CD4-positive, alpha-beta memory T cell (primary cell): ENCODE results near the gene SSU72. TPM values are rescaled to one million over a fixed set of nuclear protein-coding genes. Genes with fewer than 3 reads are reported as not detected.
A peak's percentile ranks its signal among the peaks of the same experiment; 100 is the strongest.

Experiments used
- CTCF ChIA-PET: fragments of 350-600 bp; sonication (Branson Sonifier 250); formaldehyde crosslinking; loops from one replicate; lab custom pipeline; 2021; ENCODE audit warnings: inconsistent platforms; ENCODE audit not compliant: partially characterized antibody; lab: Charles Lee
- POLR2A ChIA-PET: fragments of 350-600 bp; sonication (Branson Sonifier 250); formaldehyde crosslinking; loops from one replicate; lab custom pipeline; 2021; ENCODE audit not compliant: partially characterized antibody; lab: Charles Lee
- DNase-seq, 5 donors: peaks; one replicate each; pipeline versions ENCODE4 v3.0.0 to v3.0.0-alpha.2; 2020 to 2022; ENCODE audit warnings: mixed read lengths in 1 of 5
- H3K27ac ChIP-seq: one replicate; pipeline ENCODE4 v1.7.0; 2013; ENCODE audit warnings: low read depth, low read length
- H3K27me3 ChIP-seq: 2 replicates; pipeline ENCODE4 v1.7.0; 2013; ENCODE audit warnings: mild to moderate bottlenecking, low read length, moderate library complexity; ENCODE audit not compliant: insufficient read depth
- H3K36me3 ChIP-seq: 2 replicates; pipeline ENCODE4 v1.7.0; 2013; ENCODE audit warnings: mild to moderate bottlenecking, low read length, moderate library complexity; ENCODE audit not compliant: insufficient read depth
- H3K4me1 ChIP-seq: 2 replicates; pipeline ENCODE4 v1.7.0; 2013; ENCODE audit warnings: mild to moderate bottlenecking, low read length, moderate library complexity; ENCODE audit not compliant: insufficient read depth
- H3K4me3 ChIP-seq, 2 donors: one replicate each; pipeline ENCODE4 v1.7.0; 2013; ENCODE audit warnings: low read length in 2 of 2, mild to moderate bottlenecking in 1 of 2
- H3K9me3 ChIP-seq, 2 donors: one replicate each; pipeline ENCODE4 v1.7.0; 2013; ENCODE audit warnings: low read length in 2 of 2, control low read depth in 1 of 2; ENCODE audit not compliant: control insufficient read depth in 1 of 2
- H3K27ac Mint-ChIP-seq, 7 donors: one replicate each; pipeline ENCODE4 v1.8.0; 2020 to 2021; ENCODE audit warnings: mixed read lengths in 7 of 7, mild to moderate bottlenecking in 6 of 7, inconsistent platforms in 3 of 7, moderate library complexity in 3 of 7
- H3K27me3 Mint-ChIP-seq, 2 donors: one replicate each; pipeline ENCODE4 v1.8.0; 2020 to 2021; ENCODE audit warnings: mixed read lengths in 2 of 2
- H3K36me3 Mint-ChIP-seq, 2 donors: one replicate each; pipeline ENCODE4 v1.8.0; 2020 to 2021; ENCODE audit warnings: mixed read lengths in 2 of 2, inconsistent platforms in 1 of 2, mild to moderate bottlenecking in 1 of 2
- H3K4me1 Mint-ChIP-seq, 4 donors: one replicate each; pipeline ENCODE4 v1.8.0; 2020 to 2021; ENCODE audit warnings: mixed read lengths in 4 of 4, mild to moderate bottlenecking in 1 of 4
- H3K4me3 Mint-ChIP-seq, 8 donors: one replicate each; pipeline ENCODE4 v1.8.0; 2020 to 2021; ENCODE audit warnings: mixed read lengths in 8 of 8, mild to moderate bottlenecking in 7 of 8, moderate library complexity in 6 of 8, inconsistent platforms in 3 of 8
- H3K9me3 Mint-ChIP-seq, 8 donors: one replicate each; pipeline ENCODE4 v1.8.0; 2020 to 2021; ENCODE audit warnings: mixed read lengths in 8 of 8, mild to moderate bottlenecking in 5 of 8, inconsistent platforms in 3 of 8, moderate library complexity in 1 of 8
- intact Hi-C: fragments of 100-400 bp; cut with micrococcal nuclease; formaldehyde crosslinking; loops from one replicate; pipeline ENCODE4 v1.15.1; 2023
- polyA plus RNA-seq, 2 donors: library from polyadenylated mRNA; unstranded; fragments of 300-500 nt; fragmentation: Illumina TruSeq; gene quantifications; one replicate each; pipeline ENCODE4 v1.2.3, GENCODE V29; 2021
- total RNA-seq, 2 experiments: library from RNA; stranded (reverse); gene quantifications; one replicate each; pipeline ENCODE4 v1.2.3, GENCODE V29; 2021

SSU72 gene
- total and polyA plus RNA-seq, 4 experiments from 2014 or later: 128 to 209 (median 167) TPM

DNA sequence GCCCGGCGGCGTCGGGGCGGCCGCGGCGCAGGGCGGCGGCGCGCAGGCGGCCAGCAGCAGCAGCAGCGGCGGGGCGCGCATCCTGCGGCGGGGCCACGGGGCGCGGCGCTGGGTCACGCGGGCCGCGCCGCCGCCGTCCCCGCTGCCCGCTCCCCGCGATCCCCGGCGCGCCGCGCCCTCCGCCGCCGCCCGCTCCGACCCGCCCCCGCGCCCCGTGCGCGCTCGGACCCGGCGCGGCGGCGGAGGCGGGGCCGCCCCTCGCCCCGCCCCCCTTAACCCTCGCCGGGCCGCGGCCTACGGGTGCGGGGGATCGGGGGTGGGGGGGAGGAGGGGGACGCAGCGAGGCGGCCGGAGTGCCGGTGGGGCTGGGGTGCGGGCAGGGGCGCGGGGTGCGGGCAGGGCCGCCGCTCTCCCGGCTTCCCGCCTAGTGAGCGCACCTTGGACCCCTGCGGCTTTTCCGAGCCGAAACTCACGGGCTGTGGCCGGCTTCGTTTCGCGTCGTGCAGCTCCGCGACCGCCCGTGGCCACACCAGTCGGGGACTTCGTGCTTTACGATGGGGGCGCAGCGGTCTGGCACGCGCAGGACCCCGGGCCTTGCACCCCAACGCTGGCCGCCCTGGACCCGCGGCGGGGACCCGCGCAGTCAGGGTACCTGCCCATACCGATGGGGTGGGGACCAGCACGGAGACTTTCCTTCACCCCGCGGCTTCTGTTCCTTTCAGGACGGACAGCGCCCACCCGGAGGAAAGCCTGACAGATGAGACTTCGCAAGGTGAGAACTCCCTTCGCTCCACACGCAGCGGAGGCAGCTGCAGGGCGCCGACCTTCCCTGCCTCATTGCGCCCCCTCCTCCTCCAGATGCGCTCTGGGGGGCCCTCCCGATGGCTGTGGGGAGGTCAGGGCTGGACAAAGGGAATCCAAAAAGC is 25.5 kb upstream of the SSU72 start, which contains the start of gene FNDC10:
Gene FNDC10, minus strand, starts transcription at position 201 of the 926 bp plus-strand sequence. Its CDS starts 120 bp downstream, at position 81.
- intact Hi-C loops: loop anchor here (2.0 kb wide), 2 partner anchors 15 to 25 kb away; partner anchors contain the start of genes MIB2 and SSU72
- DNase-seq: peak in 1 of 5 donors; percentile 43
- no peak within 1 kb of the TSS for H3K27ac ChIP-seq
- no peaks in the 10 kb centered on the region for H3K9me3 ChIP-seq
- H3K4me3 ChIP-seq: no peak within 1 kb of the TSS
- Mint-ChIP-seq H3K27me3 (peaks cover 0 to 4% of the 10 kb centered on the region in 2 donors), H3K36me3 (no peaks in the 10 kb centered on the region), H3K4me1 (peaks cover 2 to 16% (median 4%) of the 10 kb centered on the region in 4 donors), H3K27ac (peak within 1 kb of the TSS in 1 of 7 donors; percentile 46), H3K9me3 (peaks cover 0 to 2% (median 0%) of the 10 kb centered on the region in 8 donors), H3K4me3 (peak within 1 kb of the TSS; percentile 69 to 85 (median 76))
- CTCF ChIA-PET: no interaction called here
- H3K36me3 ChIP-seq: no peaks in the 10 kb centered on the region
- peaks cover 9% of the 10 kb centered on the region for H3K4me1 ChIP-seq
- H3K27me3 ChIP-seq: no peaks in the 10 kb centered on the region
- POLR2A ChIA-PET: interaction anchor here (5.8 kb wide), 1 partner anchor 14 kb away, joined by 43 read pairs; the partner anchor contains the start of gene MIB2

DNA sequence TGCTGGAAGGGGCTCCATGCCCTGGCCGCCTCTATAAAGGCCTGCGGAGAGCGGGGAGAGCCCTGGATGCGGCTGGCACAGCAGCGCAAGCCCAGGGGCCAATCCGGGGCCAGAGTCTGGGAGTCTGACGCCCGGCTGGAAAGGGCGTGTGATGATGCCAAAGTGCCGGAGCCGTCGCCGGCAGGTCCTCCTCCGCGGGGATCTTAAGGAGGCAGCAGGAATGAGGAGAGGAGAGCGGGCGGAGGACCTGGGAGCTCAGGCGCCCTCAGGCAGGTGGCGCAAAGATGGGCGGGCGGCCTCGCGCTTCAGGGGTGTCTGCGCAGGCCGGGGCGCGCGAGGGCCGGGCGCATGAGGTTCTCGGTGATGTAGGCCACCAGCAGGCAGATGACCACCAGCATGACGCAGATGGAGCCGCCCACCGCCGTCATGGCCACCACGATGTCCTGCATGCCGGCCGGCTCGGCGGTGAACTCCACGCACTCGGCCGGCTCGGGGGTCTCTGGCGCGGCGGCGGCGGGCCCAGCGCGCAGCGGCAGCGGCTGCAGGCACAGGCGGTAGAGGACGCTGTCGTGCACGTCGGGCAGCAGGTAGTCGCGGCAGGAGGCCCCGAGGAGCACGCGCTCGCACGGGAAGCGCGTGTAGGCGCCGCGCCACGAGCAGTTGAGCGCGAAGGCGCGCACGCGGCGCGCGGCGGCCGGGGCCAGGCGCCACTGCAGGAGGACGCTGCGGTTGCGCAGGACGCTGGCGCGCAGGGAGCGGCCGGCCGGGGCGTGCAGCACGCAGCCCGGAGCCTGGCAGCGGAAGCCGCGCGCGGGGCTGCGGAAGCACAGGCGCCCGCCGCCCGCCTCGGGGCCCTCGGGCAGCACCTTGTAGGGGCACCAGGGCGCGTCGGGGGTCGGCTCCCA is 24.6 kb upstream of the SSU72 start:
- H3K27me3 Mint-ChIP-seq: peaks cover 0 to 4% of the 10 kb centered on the region in 2 donors

DNA sequence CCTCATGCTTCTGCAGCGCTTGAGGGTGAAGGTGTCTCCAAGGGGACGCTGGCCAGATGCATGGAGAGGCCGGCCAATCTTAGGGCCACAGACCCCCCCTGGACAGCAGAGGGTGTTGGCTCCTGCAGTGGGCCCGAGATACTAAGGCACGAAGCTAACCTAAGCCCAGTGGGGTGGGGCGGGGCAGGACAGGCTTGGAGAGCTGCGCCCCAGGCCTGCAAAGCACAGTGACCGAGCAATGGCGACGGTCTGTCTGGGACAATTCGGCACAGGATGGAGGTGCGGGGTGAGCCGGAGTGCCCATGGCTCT is 24.0 kb upstream of the SSU72 start:
- Histone ChIP-seq H3K9me3 (no peaks in the 10 kb centered on the region), H3K27me3 (no peaks in the 10 kb centered on the region), H3K4me3 (no peak overlapping the region), H3K27ac (no peak overlapping the region), H3K36me3 (no peaks in the 10 kb centered on the region), H3K4me1 (peaks cover 9% of the 10 kb centered on the region)
- peak overlapping the region; percentile 69 to 85 (median 76) for H3K4me3 Mint-ChIP-seq
- DNase-seq: no peak
- POLR2A ChIA-PET: interaction anchor here (0.9 to 1.0 kb wide), 2 partner anchors 17 to 80 kb away, joined by 3 to 4 read pairs; partner anchors contain the start of gene MIB2
- H3K4me1 Mint-ChIP-seq: peaks cover 0 to 16% (median 1%) of the 10 kb centered on the region in 4 donors
- CTCF ChIA-PET: interaction anchor here (1.6 kb wide), 1 partner anchor 16 kb away, joined by 3 read pairs; no protein-coding TSS in a partner anchor
- peaks cover 0 to 4% of the 10 kb centered on the region in 2 donors for H3K27me3 Mint-ChIP-seq
- no peaks in the 10 kb centered on the region for H3K36me3 Mint-ChIP-seq
- peak overlapping the region in 2 of 7 donors; percentile 46 to 59 for H3K27ac Mint-ChIP-seq
- peaks cover 0 to 2% (median 0%) of the 10 kb centered on the region in 8 donors for H3K9me3 Mint-ChIP-seq
- intact Hi-C loops: loop anchor here (2.0 kb wide), 1 partner anchor 24 kb away; the partner anchor contains the start of gene SSU72

More for the DNA sequence above, 24.6 kb upstream of the SSU72 start:
- peak overlapping the region in 2 of 7 donors; percentile 46 to 59 for H3K27ac Mint-ChIP-seq
- intact Hi-C loops: loop anchor here (2.0 kb wide), 1 partner anchor 24 kb away; the partner anchor contains the start of gene SSU72
- peak overlapping the region; percentile 69 to 85 (median 76) for H3K4me3 Mint-ChIP-seq
- ChIA-PET POLR2A (interaction anchor here (0.9 to 1.0 kb wide), 2 partner anchors 16 to 79 kb away, joined by 3 to 4 read pairs; partner anchors contain the start of gene MIB2), CTCF (interaction anchor here (1.6 kb wide), 1 partner anchor 15 kb away, joined by 3 read pairs; no protein-coding TSS in a partner anchor)
- DNase-seq: peak in 4 of 5 donors; percentile 41 to 53 (median 50)
- peaks cover 0 to 2% (median 0%) of the 10 kb centered on the region in 8 donors for H3K9me3 Mint-ChIP-seq
- Histone ChIP-seq H3K27ac (no peak overlapping the region), H3K4me3 (no peak overlapping the region), H3K27me3 (no peaks in the 10 kb centered on the region), H3K4me1 (peaks cover 9% of the 10 kb centered on the region), H3K9me3 (no peaks in the 10 kb centered on the region), H3K36me3 (no peaks in the 10 kb centered on the region)
- H3K36me3 Mint-ChIP-seq: no peaks in the 10 kb centered on the region
- H3K4me1 Mint-ChIP-seq: peaks cover 0 to 16% (median 1%) of the 10 kb centered on the region in 4 donors

DNA sequence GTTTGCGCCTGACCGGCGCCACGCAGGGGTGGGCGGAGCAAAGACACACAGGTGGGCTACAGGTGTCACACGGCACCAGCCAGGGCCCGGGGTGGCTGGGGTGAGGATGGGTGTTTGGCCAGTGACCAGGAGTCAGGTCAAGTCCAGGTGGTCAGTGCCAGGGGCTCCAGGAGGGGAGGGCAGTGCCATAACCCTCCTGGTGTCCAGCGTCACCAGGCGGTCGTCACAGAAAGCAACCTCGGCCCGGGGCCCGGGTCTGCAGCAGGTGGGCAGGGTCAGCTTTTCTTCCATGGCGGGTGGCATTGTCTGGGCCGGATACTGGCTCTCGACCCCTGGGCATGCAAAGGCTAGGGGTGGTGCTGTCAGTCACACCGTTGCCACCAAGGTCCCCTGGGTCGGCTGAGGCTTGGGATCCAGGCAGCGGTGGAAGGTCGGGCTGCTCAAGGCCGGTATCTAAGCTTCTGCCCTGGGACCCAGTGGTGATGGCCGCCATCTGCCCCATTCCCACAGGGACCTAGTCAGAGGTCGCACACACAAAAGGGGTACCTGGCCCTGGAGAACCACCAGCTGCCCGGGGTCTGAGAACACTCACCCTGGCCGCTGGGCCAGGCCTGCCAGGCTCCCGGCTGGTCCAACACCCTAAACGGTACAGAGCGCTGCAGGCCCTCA is 23.5 kb upstream of the SSU72 start:
- intact Hi-C loops: loop anchor here (2.0 kb wide), 1 partner anchor 23 kb away; the partner anchor contains the start of gene SSU72
- POLR2A ChIA-PET: interaction anchor here (0.9 to 1.9 kb wide), 3 partner anchors 13 to 80 kb away, joined by 3 to 13 read pairs (median 3); partner anchors contain the start of gene MIB2
- Mint-ChIP-seq H3K4me1 (peaks cover 0 to 16% (median 1%) of the 10 kb centered on the region in 4 donors), H3K9me3 (peaks cover 0 to 2% (median 0%) of the 10 kb centered on the region in 8 donors), H3K36me3 (no peaks in the 10 kb centered on the region), H3K27me3 (peaks cover 0 to 4% of the 10 kb centered on the region in 2 donors), H3K27ac (peak overlapping the region in 1 of 7 donors; percentile 46), H3K4me3 (peak overlapping the region in 6 of 8 donors; percentile 29 to 85 (median 44))
- Histone ChIP-seq H3K9me3 (no peaks in the 10 kb centered on the region), H3K27ac (no peak overlapping the region), H3K4me1 (peaks cover 9% of the 10 kb centered on the region), H3K27me3 (no peaks in the 10 kb centered on the region), H3K4me3 (no peak overlapping the region), H3K36me3 (no peaks in the 10 kb centered on the region)
- CTCF ChIA-PET: interaction anchor here (1.6 kb wide), 1 partner anchor 16 kb away, joined by 3 read pairs; no protein-coding TSS in a partner anchor
- no peak for DNase-seq

DNA sequence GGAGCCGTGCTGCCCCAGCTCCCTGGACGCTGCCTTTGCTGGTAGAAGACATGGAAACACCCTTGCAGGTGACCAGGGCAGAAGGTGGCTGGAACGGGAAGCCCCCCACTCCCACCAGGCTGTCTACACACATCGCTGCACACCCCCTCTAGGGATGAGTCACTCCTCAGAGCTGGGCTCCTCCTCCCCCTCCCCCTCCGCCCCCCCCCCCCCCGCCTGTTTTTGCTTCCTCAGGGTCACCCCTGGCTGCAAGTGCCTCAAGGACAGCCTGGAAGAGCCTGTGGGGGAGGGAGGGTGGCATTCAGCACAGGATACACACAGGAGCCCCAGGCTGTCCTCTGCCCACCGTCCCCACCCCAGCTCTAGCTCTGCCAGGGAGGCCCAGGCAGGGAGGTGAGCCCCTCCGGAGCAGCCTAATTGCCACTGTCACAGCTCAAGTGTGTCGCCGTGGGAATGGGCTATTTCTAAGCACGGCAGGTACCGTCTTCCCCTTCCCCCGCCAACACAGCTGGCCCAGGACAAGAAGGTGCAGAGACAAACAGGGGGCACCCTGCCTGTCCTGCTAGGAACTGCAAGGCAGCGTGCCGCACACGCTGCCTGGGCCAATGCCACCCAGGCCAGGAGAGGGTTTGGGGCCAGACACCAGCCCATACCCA is 22.7 kb upstream of the SSU72 start:
- H3K9me3 Mint-ChIP-seq: peaks cover 0 to 2% (median 0%) of the 10 kb centered on the region in 8 donors
- Histone ChIP-seq H3K27me3 (no peaks in the 10 kb centered on the region), H3K9me3 (no peaks in the 10 kb centered on the region), H3K4me3 (no peak overlapping the region), H3K27ac (no peak overlapping the region), H3K36me3 (no peaks in the 10 kb centered on the region), H3K4me1 (peaks cover 9% of the 10 kb centered on the region)
- H3K4me1 Mint-ChIP-seq: peaks cover 0 to 16% (median 1%) of the 10 kb centered on the region in 4 donors
- POLR2A ChIA-PET: interaction anchor here (1.5 to 1.9 kb wide), 2 partner anchors 12 to 17 kb away, joined by 3 to 13 read pairs; partner anchors contain the start of gene MIB2
- intact Hi-C loops: no loop called here
- no peak for DNase-seq
- no peak overlapping the region for H3K27ac Mint-ChIP-seq
- no peaks in the 10 kb centered on the region for H3K36me3 Mint-ChIP-seq
- H3K4me3 Mint-ChIP-seq: peak overlapping the region in 6 of 8 donors; percentile 28 to 66 (median 40)
- CTCF ChIA-PET: interaction anchor here (1.6 kb wide), 1 partner anchor 17 kb away, joined by 3 read pairs; no protein-coding TSS in a partner anchor
- peaks cover 0 to 4% of the 10 kb centered on the region in 2 donors for H3K27me3 Mint-ChIP-seq
